HepG2 (cell line): ENCODE results near the gene C9orf78. TPM values are rescaled to one million over a fixed set of nuclear protein-coding genes. Genes with fewer than 3 reads are reported as not detected.

ENCODE experiments used
- E2F5 ChIP-seq: sonication (generic); formaldehyde crosslinking; conservative IDR thresholded peaks from 2 replicates; pipeline ENCODE4 v1.4.0; 2020; ENCODE audit warnings: missing genetic modification reagents
- HMGA1 ChIP-seq: sonication (generic); formaldehyde crosslinking; conservative IDR thresholded peaks from 2 replicates; pipeline ENCODE4 v1.4.0; 2020; ENCODE audit warnings: missing genetic modification reagents
- IRX3 ChIP-seq: sonication (generic); formaldehyde crosslinking; IDR thresholded peaks from 2 replicates; pipeline ENCODE4 v1.8.1; 2023; ENCODE audit warnings: mild to moderate bottlenecking, low read depth, missing genetic modification reagents, borderline replicate concordance
- JARID2 ChIP-seq: sonication (generic); formaldehyde crosslinking; IDR thresholded peaks from 2 replicates; pipeline ENCODE4 v1.8.1; 2023; ENCODE audit warnings: missing genetic modification reagents, inconsistent platforms; ENCODE audit not compliant: insufficient replicate concordance
- KDM5B ChIP-seq: sonication (generic); formaldehyde crosslinking; IDR thresholded peaks from 2 replicates; pipeline ENCODE4 v1.4.0; 2020; ENCODE audit warnings: missing genetic modification reagents, mild to moderate bottlenecking, borderline replicate concordance
- NCOA5 ChIP-seq: sonication (generic); formaldehyde crosslinking; IDR thresholded peaks from 2 replicates; pipeline ENCODE4 v1.4.0; 2020; ENCODE audit warnings: missing genetic modification reagents
- RERE ChIP-seq: IDR thresholded peaks from 2 replicates; pipeline ENCODE4 v1.6.1; 2016; ENCODE audit warnings: low read depth, missing genetic modification reagents, missing compliant biosample characterization
- RFX1 ChIP-seq: fragments of 450-650 bp; IDR thresholded peaks from 2 replicates; pipeline ENCODE4 v1.6.1; 2017
- SOX13 ChIP-seq, 3 experiments: fragments of 450-650 bp in 1 of 3; sonication (generic) in 1 of 3; formaldehyde crosslinking in 1 of 3; IDR thresholded peaks in 2 of 3; conservative IDR thresholded peaks in 1 of 3; 2 replicates each; pipeline versions ENCODE4 v1.5.0 to v1.6.1; 2016 to 2020; ENCODE audit warnings: antibody characterized with exemption in 1 of 3, mild to moderate bottlenecking in 1 of 3, missing compliant biosample characterization in 1 of 3, missing genetic modification reagents in 1 of 3, moderate library complexity in 1 of 3
- SRF ChIP-seq: IDR thresholded peaks from 2 replicates; pipeline ENCODE4 v1.6.1; 2011; ENCODE audit warnings: mild to moderate bottlenecking, low read depth, low read length, moderate library complexity
- TCF7L2 ChIP-seq: IDR thresholded peaks from 2 replicates; pipeline ENCODE4 v1.6.1; 2011; ENCODE audit warnings: mild to moderate bottlenecking, low read depth, low read length, moderate library complexity
- ZNF292 ChIP-seq: sonication (generic); formaldehyde crosslinking; IDR thresholded peaks from 2 replicates; pipeline ENCODE4 v1.8.1; 2022; ENCODE audit warnings: mild to moderate bottlenecking, low read depth, missing genetic modification reagents, borderline replicate concordance
- ZNF550 ChIP-seq: sonication (generic); formaldehyde crosslinking; IDR thresholded peaks from 2 replicates; pipeline ENCODE4 v1.4.0; 2020; ENCODE audit warnings: mild to moderate bottlenecking, missing genetic modification reagents, borderline replicate concordance
- ZNF720 ChIP-seq: sonication (generic); formaldehyde crosslinking; IDR thresholded peaks from 2 replicates; pipeline ENCODE4 v1.4.0; 2020; ENCODE audit warnings: missing genetic modification reagents
- ZSCAN21 ChIP-seq: sonication (generic); formaldehyde crosslinking; IDR thresholded peaks from 2 replicates; pipeline ENCODE4 v1.8.0; 2022; ENCODE audit warnings: mild to moderate bottlenecking, missing genetic modification reagents, moderate library complexity, borderline replicate concordance
- polyA plus RNA-seq, 8 experiments: library from polyadenylated mRNA; depleted of rRNA in 3 of 8; stranded (reverse) in 7 of 8; unstranded in 1 of 8; fragments of >200 nt; fragmentation: Illumina TruSeq in 4 of 8; extraction: Trizol in 4 of 8; gene quantifications; 2 replicates each; pipeline versions ENCODE4 v1.2.1 to v1.2.3, GENCODE V29; 2011 to 2016; ENCODE audit warnings: low read depth in 4 of 8, missing spikeins in 1 of 8, mixed read lengths in 1 of 8; ENCODE audit not compliant: insufficient read depth in 1 of 8
- total RNA-seq, 5 experiments: library from RNA; depleted of rRNA; stranded (reverse); fragments of >200 nt; fragmentation: Illumina TruSeq; extraction: Trizol; gene quantifications; 2 replicates each; pipeline ENCODE4 v1.2.3, GENCODE V29; 2016; ENCODE audit warnings: low read depth in 1 of 5
- TF ChIP-seq, protein P1 (sequence below): IDR thresholded peaks from 2 replicates; pipeline ENCODE4 v1.6.1; 2012; ENCODE audit warnings: low read depth, low read length, improper control_type of control experiment
- TF ChIP-seq, protein P2 (sequence below): sonication (generic); formaldehyde crosslinking; IDR thresholded peaks from 2 replicates; pipeline ENCODE4 v1.8.1; 2023; ENCODE audit warnings: mild to moderate bottlenecking, inconsistent platforms, moderate library complexity, missing genetic modification reagents, borderline replicate concordance
- TF ChIP-seq, protein P3 (sequence below): sonication (generic); formaldehyde crosslinking; IDR thresholded peaks from 2 replicates; pipeline ENCODE4 v1.4.0; 2020; ENCODE audit warnings: missing genetic modification reagents; ENCODE audit errors: not compliant biosample characterization

The C9orf78 gene
- total and polyA plus RNA-seq, 2 of the 13 experiments (the other 11 are each of a cell fraction or from before 2014, with no cell fraction given) = 18.4 to 35.5 TPM

DNA sequence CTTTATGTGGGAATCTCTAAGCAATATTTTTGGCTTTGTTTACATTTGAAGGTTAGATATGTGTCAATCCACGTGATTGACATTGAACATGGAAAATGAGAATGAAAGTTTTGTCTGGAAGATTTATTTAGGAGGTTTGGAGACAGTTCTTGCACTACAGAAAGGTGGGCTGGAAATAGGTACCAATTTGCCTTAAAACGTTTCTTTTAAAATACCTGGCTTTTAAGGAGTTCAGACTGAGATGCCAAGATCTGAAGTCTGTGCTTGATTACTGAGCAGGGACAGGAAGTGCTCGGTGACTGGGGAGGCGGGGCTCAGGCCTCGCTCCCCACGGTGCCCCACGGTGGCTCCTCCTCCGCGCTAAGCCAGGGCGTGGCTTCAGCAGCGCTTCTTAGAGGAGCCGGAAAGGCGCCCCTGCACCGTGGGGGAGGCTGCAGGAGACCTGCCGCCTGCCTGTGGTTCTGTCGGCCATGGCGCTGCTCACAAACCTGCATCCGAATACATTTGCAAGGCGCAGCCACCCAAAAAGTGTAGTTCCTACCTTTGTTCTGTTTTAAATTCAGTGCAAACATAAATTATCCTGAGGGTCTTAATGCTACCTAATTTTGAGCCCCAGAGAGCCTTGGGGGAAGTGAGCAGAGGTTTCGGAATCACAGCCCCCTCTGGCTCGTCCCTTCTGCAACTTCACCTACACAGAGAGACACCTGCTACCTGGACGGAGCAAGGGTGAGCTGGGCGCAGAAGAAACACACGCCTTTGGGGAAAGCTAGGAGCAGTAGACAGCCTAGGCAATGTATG lies 49.3 kb upstream of the C9orf78 start (continued):
- TF ChIP-seq RFX1 (no peak), IRX3 (CRISPR knock-in tag) (no peak), KDM5B (CRISPR knock-in tag) (no peak), ZSCAN21 (CRISPR knock-in tag) (no peak), RERE (CRISPR knock-in tag) (no peak), HMGA1 (CRISPR knock-in tag) (no peak), NCOA5 (no peak), TCF7L2 (no peak), SOX13 (IDR thresholded peaks at IDR 0.05) (no peak), SOX13 (CRISPR knock-in tag; conservative IDR thresholded peaks at IDR 0.05 in 1 of 2, IDR thresholded peaks at IDR 0.05 in 1 of 2) (0 out of 4 replicates have a peak, but pooled peaks of 1 of the 2 experiments have one; percentile 5), E2F5 (CRISPR knock-in tag) (no peak), ZNF550 (CRISPR knock-in tag) (no peak), ZNF292 (CRISPR knock-in tag) (0 out of 2 replicates have a peak, but pooled peaks have one; percentile 4), ZNF720 (CRISPR knock-in tag) (no peak), SRF (no peak), JARID2 (CRISPR knock-in tag) (no peak)
- TF ChIP-seq, protein P1, sequence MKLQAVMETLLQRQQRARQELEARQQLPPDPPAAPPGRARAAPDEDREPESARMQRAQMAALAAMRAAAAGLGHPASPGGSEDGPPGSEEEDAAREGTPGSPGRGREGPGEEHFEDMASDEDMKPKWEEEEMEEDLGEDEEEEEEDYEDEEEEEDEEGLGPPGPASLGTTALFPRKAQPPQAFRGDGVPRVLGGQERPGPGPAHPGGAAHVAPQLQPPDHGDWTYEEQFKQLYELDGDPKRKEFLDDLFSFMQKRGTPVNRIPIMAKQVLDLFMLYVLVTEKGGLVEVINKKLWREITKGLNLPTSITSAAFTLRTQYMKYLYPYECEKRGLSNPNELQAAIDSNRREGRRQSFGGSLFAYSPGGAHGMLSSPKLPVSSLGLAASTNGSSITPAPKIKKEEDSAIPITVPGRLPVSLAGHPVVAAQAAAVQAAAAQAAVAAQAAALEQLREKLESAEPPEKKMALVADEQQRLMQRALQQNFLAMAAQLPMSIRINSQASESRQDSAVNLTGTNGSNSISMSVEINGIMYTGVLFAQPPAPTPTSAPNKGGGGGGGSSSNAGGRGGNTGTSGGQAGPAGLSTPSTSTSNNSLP = no peak
- TF ChIP-seq, protein P2, sequence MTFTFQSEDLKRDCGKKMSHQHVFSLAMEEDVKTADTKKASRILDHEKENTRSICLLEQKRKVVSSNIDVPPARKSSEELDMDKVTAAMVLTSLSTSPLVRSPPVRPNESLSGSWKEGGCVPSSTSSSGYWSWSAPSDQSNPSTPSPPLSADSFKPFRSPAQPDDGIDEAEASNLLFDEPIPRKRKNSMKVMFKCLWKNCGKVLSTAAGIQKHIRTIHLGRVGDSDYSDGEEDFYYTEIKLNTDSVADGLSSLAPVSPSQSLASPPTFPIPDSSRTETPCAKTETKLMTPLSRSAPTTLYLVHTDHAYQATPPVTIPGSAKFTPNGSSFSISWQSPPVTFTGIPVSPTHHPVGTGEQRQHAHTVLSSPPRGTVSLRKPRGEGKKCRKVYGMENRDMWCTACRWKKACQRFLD (CRISPR knock-in tag) = no peak
- TF ChIP-seq, protein P3, sequence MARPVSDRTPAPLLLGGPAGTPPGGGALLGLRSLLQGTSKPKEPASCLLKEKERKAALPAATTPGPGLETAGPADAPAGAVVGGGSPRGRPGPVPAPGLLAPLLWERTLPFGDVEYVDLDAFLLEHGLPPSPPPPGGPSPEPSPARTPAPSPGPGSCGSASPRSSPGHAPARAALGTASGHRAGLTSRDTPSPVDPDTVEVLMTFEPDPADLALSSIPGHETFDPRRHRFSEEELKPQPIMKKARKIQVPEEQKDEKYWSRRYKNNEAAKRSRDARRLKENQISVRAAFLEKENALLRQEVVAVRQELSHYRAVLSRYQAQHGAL = no peak
